ENCODE measurements around the gene TEX264.

DNA sequence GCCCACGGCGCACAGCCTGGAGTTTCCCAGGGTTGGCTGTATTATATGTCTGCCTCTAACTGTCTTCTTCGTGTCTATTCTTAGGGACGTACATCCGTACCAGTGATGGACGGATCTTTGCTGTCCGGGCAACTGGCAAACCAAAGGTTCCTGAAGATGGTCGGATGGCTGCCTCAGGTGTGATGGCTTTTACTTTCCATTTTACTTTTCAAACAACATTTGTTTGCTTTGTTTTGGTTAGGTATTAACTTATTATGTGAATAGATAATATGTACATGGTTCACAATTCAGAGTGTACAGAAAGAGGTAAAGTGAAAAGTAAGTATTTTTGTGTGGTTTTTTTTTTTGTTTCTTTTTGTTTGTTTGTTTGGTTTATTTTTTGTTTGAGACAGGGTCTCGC, 11.1 kb upstream of the TEX264 start:
- no peak for TF ChIP-seq CTCF (IDR thresholded peaks at IDR 0.05)
- no peak for TF ChIP-seq POLR2A (IDR thresholded peaks at IDR 0.05)
